NCI-H187 treated with DMSO at 0.1 percent for 48 hours (cell line): ENCODE data around the gene WDR70.
"Not testable (repeated sequence)": the region's sequence is repeated elsewhere in the genome, so short reads cannot be mapped to it uniquely, and the experiment has no call there.

Source experiments
- DNase-seq: peaks from one replicate; lab custom pipeline; 2025; lab: John Stamatoyannopoulos, UW

WDR70 gene

GRCh38 chr5:37767961-37768360, 388.8 kb downstream of the WDR70 start:
- DNase-seq, result no peak

- no peak for DNase-seq
Measured at GRCh38 chr5:37768371-37768770, 389.3 kb downstream of the WDR70 start.

- DNase-seq, result no peak
Measured at GRCh38 chr5:37769108-37769507, 390.0 kb downstream of the WDR70 start.

- DNase-seq, result no peak
Measured at GRCh38 chr5:37769840-37770239, 390.7 kb downstream of the WDR70 start.

- no peak for DNase-seq
Measured at GRCh38 chr5:37770786-37771185, 391.7 kb downstream of the WDR70 start.

GRCh38 chr5:37771203-37771611, 392.1 kb downstream of the WDR70 start:
- DNase-seq, result no peak

- DNase-seq, result no peak
Measured at GRCh38 chr5:37771731-37772130, 392.6 kb downstream of the WDR70 start.

- DNase-seq, result no peak
Measured at GRCh38 chr5:37772255-37772654, 393.1 kb downstream of the WDR70 start.

- DNase-seq, result no peak
Measured at GRCh38 chr5:37773809-37774208, 394.7 kb downstream of the WDR70 start.

GRCh38 chr5:37774912-37775483, 395.9 kb downstream of the WDR70 start:
- DNase-seq, result no peak

- DNase-seq, result no peak
Measured at GRCh38 chr5:37776826-37777225, 397.7 kb downstream of the WDR70 start.

GRCh38 chr5:37777432-37778130, 398.5 kb downstream of the WDR70 start:
- no peak for DNase-seq

GRCh38 chr5:37781409-37781808, 402.3 kb downstream of the WDR70 start:
- DNase-seq, result not testable (repeated sequence)

- DNase-seq, result no peak
Measured at GRCh38 chr5:37786416-37786815, 407.3 kb downstream of the WDR70 start.

GRCh38 chr5:37786862-37787519, 407.9 kb downstream of the WDR70 start:
- no peak for DNase-seq

- DNase-seq, result no peak
Measured at GRCh38 chr5:37787742-37788141, 408.6 kb downstream of the WDR70 start.

- DNase-seq, result no peak
Measured at GRCh38 chr5:37789991-37790390, 410.9 kb downstream of the WDR70 start.

- no peak for DNase-seq
Measured at GRCh38 chr5:37791321-37791720, 412.2 kb downstream of the WDR70 start.

GRCh38 chr5:37792975-37793631, 414.0 kb downstream of the WDR70 start:
- DNase-seq, result no peak

GRCh38 chr5:37795292-37795691, 416.2 kb downstream of the WDR70 start:
- DNase-seq, result not testable (repeated sequence)

GRCh38 chr5:37796435-37796834, 417.3 kb downstream of the WDR70 start:
- not testable (repeated sequence) for DNase-seq

- no peak for DNase-seq
Measured at GRCh38 chr5:37799865-37800421, 420.8 kb downstream of the WDR70 start.

GRCh38 chr5:37801521-37801920, 422.4 kb downstream of the WDR70 start:
- DNase-seq, result no peak
